Dedifferentiated amniotic fluid mesenchymal stem cell (primary cell): Measurements from ENCODE around the gene FAM193A.
"Not testable (repeated sequence)": the region's sequence is repeated elsewhere in the genome, so short reads cannot be mapped to it uniquely, and the experiment has no call there.

Source experiments
- DNase-seq: peaks from one replicate; pipeline ENCODE4 v3.0.0-alpha.2; 2016; ENCODE audit errors: extremely low spot score

FAM193A gene

DNA sequence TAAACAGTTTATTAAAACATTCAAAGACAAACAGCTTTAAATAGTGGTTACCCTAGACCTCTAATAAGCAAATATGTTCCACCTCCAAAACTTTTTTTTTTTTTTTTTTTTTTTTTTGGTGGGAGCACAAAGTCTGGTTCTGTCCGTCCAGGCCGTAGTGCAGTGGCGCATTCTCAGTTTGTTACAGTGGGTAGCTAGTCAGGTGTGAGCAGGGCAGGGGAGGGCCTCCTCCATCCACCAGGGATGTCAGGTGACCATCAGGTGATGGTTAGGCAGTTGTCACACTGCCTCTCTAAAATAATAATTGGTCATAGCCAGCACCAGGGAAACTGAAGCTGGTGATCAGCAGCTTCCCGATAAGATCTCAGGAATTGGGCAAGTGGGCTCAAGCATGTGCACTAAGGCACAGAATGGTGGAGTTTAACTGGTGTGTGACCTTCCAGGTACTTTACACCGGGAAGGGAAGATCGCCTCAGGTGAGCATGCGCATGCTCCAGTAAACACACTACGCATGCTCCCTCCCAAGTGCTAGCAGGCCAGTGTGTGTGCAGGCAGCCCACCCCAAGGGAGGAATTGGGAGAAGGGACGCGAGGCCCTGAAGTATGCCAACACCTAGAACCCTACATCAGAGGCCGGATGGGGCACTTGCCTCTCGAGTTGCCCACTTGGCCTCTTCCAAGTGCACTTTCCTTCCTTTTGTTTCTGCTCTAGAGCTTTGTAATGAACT, 192.5 kb downstream of the FAM193A start:
- no peak for DNase-seq

DNA sequence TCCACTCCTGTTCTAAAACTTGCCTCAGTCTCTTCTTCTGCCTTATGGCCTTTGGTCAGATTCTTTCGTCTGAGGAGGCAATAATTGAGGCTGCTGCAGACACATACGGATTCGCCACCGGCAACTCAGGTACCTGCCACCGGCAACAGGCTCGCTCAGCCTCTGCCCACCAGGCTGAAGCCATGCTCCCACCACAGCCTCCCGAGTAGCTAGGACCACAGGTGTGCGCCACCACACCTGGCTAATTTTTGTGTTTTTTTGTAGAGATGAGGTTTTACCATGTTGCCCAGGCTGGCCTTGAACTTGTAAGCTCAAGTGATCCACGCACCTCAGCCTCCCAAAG, 193.1 kb downstream of the FAM193A start:
- no peak for DNase-seq

DNA sequence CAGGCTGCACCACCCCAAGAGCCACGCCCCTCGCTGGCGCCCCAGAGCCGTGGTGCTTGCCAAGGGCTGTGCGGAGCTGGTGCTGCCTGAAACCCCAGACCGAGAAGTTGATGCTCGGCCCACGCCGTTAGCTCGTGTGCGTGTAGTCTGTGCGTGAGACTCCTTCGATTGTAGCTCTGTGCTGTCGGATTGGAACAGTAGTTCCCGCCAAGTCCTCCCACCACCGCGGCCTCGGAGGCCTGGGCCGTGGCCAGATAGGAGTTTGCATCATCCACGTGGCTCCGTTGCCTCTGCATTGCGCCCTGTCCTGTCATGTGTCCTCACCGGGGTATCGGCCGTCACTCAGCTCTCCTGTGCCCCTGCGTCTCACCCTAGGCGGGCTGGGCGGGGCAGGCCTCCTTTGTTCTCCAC, 195.5 kb downstream of the FAM193A start:
- no peak for DNase-seq

DNA sequence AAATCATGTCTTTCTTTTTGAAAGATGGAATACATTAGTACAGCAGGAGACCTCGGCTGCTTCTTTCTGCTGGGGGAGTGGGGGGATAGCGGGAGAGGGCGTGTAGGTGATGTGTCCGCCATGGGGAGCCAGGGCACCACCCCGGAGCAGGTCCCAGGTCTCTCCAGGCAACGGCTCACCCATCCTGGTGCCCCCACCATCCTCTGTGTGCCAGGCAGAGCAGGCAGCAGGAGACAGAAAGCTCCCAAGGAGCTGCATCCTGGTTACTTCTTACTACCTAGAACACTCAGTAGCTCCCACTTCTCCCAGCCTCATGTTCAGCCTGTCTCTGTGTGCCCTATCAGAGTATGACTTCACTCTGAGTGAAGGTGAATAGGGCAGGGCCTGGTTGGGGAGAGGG, 196.1 kb downstream of the FAM193A start:
- no peak for DNase-seq

DNA sequence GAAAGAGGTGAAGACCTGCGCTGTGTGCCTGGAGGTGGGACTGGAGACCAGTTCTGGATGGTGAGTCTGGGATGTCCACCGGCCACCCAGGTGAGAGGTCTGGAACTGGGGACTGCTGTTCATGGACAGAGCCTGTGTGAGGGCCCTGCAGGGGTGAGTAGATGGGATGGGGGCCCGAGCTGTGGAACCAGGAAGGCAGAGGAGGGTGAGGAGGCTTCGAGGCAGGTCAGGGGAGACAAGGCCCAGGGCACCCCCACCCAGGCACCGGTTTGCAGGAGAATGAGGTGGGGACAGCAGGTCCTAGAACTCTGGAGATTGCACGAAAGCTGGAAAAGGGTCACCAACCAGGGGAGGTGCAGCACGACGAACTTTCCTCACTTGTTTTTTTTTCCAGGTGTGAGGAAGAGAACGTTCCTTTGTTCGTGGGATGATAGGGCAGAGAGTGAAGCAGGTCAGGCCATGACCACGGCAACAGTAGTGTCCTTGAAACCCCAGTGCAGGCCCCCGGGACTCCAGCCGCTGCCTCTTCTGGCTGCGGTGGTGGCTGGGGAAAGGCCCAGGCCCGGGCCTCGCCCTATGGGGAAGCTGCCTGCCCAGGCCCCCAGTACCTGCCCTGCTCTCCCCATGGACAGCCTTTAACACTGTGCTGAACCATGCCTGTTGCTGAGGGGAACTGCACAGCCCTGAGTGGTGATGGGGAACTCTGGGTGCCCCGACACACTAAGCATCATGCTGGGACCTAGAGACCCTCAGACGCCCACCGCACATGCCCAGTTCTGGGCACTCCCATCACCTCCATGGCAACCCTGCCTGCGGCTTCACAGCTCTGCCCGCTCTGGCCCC, 196.8 kb downstream of the FAM193A start:
- DNase-seq: no peak

DNA sequence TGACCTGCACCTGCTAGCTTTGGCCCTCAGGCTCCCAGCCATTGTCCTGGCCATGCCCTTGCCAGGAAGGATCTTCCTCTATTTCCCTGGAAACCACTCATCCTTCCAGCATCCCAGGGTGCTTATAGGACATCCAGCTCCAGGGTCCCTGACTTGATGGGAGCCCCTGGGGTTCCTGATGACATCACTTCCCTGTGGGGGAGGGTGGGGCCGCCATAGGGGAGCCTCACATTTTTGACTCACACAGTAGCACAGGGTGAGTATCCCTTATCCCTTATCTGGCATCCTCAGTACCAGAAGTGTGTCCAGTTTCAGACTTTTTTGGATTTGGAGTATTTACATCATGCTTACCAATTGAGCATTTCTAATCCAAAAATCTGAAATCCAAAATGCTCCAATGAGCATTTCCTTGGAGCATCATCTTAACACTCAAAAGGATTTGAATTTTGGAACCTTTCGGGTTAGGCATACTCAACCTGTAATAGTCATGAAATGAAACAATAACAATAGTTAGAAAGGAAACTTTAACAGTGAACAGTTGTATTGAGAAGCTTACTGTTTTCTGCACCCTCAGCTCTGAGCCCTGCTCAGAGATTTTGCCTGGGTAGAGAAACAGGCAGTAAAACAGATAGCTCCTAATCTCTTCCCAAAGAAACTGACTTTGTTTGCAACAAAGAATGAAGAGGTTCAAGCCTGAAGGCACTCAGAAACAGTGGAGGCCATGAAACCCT, 197.6 kb downstream of the FAM193A start:
- no peak for DNase-seq

DNA sequence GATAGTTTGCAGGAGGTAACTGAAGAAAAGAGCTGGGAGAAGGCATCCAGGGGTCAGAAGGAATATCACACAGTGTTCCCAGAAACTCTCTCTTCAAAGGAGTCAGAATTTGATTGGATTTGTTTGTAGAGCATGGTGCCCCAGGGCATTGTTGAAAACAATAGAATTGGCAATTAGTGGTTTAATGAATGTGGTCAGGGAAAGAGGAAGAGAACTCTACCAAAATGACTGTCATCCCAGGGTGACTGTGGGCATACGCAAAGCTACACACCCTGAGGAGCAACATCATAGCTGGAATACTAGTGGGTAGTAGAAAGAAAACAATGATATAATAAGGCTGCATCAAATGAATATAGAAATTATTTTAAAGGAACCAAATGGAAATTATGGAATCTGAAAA, 198.2 kb downstream of the FAM193A start:
- DNase-seq: no peak

DNA sequence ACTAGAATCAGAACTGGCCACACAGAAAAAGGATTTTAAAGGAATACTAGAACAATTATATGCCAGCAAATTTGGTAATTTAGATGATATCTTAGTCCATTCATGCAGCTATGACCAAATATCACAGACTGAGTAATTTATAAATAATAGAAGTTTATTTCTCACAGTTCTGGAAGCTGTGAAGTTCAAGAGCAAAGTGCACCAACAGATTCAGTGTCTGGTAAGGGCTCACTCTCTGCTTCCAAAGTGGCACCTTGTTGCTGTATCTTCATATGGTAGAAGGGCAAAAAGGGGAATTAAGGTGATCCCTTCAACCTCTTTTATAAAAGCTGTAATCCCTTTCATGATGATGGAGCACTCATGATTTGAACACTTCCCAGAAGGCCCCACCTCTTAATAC, 199.4 kb downstream of the FAM193A start:
- no peak for DNase-seq

DNA sequence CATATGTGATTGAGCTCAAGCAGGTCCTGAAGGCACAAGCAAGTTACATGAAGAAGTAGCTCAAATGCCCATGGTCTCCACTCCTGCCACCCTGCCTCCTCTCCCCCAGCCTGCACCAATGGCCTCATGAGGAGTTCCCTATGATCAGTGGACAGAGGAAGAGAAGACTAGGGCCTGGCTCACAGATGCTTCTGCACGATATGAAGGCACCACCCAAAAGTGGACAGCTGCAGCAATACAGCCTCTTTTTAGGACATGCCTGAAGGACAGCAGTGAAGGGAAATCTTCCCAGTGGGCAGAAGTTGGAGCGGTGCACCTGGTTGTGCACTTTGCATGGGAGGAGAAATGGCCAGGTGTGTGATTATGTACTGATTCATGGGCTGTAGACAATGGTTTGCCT, 201.8 kb downstream of the FAM193A start:
- DNase-seq: not testable (repeated sequence)

DNA sequence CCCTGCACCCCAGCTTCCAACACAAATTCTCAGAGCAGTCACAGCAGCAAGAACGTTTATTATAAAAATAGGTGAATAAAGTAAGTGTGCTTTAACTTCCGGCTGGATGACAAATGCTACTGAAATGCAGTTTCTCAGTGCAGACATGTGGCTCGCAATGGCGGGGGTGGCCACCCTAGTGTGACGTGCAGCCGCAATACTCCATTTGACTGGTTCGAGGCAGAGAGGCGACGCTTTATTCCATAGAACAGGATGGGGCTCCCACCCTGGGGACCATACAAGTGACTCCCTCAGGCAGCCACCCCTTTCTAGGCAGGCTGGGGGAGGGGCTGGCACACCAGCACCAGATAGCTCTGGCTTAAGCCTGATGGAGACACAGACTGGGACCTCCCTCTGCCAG, 205.2 kb downstream of the FAM193A start:
- no peak for DNase-seq

DNA sequence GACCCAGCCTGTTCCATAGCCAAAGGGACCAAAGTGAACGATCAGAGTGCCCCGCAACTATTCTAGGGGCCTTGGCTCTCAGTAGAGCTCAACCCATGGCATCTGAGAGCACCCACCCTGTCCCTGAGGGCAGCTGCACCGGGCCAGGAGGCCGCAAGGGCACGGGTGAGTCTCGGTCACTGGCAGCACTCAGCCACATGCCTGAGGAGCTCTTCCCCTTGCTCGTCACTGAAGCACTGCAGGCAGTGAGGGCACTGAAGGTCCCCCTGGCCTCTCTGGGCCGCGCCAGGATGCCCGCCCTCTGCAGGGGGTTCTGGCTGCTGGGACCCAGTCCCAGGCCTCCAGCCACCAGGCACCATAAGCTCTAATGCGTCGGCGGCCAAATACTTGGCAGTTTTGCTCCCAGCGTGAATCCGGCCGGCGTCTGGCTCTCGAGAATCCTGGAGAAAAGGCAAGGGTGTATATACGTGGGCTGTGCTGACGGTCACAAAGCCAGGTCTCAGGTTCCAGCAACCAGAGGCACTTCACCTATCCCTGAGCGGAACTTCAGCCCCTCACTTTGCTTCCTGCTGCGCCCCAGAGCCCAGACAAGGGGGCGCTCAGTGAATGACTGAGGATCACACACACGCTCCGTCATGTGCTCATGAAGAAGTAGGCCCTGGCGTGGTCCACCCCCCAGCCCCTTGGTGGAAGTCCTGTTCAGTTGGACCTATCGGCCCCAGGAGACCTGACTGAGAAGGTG, 205.8 kb downstream of the FAM193A start:
- no peak for DNase-seq

DNA sequence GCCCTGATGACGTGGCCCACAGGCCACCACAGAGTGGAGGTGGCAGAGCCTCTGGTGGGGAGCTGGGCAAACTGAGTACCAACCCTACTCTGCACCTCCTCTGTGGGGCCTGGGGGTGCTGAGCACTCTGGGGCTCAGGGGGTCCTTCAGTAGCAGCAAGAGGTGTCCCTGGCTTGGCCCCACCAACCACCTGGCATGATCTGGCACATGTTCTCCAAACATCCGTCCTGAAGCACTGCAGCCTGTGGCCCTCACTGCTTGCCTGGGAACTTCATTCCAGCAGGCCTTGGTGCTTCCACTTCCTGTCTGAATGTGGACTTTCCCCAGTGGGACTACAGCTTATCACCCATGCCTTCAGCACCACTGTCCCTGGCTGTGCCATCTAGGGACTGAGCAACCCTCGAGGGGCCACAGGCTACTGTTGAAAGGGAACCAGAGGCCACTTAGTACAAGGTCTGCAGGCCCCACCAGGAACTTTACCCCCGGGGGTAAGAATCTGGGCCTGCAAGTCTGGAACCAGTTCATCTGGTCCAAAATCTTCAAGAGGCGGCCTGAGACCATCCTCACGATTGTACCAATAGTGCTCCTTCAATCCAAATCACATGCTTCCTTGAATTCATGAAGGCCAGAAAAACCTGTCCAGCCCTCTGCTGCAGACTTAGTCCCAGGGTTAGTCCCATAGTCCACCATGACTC, 206.5 kb downstream of the FAM193A start:
- no peak for DNase-seq

DNA sequence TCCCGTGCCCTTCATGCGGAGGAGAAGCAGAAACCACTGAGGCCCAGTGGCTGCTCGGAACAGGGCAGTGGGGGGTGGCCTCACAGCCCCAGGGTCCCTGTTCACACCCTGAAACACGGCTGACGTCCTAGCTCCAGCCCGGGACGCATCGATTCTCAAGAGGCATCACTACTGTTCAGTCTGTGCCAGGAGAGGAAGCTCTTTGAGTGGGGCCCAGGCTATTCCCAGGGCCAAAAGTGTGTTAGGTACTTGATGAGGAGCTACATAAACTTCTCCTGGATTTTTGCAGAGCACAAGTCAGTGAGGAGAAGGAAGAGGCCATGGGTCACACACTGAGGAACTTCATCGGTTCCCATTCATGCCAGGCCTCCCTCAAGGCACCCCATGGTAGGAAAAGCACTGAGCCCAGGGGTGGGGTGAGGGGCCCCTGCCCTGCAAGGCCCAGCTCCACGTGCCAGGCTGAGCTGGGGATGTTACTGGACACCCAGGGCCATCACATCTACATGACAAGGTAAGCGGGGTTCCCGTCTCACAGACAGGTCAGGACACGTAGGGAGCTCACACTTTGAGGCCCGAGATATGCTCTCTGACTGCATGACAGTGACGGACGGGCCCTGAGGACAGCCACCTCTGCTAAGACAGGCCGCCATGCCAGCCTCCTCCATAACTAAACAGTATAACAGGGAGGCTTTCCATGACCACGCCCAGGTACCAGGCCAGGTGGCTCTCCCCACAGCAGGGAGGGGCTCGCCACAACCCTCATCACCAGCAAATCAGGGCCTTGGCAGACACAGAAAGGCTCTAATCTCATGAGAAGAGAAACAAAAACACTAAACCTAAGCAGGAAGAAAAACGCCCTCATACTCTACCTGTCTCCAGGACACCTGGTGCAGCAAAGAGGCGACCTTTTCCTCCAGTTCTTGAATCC, 207.3 kb downstream of the FAM193A start:
- no peak for DNase-seq

DNA sequence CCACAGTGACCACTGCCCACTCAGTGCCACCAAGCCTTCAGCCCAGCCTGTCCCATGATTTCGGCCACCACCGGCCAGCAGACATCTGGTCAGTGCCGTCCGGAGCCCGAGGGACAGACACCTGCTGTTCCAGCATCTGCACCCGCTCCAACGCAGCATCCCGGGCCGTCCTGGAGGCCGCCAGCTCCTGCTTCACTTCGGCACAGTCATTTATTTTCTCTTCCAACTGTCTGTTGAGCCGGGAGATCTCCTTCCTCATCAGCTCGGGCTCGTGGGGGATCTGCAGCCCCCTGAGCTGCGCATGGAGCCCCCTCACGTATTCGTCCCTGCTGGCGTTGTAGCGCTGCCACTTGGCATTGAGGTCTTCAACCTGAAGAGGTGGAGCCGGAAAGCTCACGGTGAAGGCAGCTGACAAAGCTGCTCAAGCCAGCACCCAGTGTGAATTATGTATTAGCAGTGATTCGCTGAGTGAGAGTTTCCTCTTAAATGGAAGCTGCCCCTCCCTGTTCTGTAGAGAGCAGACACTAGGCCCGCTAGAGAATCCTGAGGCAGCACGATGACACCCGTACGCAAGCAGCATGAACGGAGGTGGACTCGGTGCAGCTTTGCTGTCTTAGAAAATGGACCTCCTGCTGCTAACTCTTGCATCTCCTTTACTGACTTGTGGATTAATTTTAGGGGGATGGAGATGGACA, 208.3 kb downstream of the FAM193A start:
- DNase-seq: no peak

DNA sequence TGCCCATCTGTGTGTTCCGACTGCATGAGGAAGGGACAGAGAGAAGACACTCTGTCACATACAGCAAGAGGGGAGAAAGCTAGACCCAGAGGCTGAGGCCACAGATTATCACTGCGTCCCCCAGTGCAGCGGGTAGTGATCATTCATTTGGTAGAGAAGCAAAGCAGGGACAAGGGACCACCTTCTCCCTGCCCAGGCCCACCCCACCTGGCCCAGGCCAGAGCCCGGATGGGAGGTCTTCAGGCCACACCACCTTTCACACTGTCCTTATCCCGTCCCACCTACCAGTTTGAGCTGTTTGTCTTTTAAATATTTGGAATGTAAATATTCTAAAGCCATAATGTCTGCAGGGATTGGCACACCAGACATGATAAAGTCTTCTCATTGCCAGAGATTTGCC, 209.1 kb downstream of the FAM193A start:
- DNase-seq: no peak

DNA sequence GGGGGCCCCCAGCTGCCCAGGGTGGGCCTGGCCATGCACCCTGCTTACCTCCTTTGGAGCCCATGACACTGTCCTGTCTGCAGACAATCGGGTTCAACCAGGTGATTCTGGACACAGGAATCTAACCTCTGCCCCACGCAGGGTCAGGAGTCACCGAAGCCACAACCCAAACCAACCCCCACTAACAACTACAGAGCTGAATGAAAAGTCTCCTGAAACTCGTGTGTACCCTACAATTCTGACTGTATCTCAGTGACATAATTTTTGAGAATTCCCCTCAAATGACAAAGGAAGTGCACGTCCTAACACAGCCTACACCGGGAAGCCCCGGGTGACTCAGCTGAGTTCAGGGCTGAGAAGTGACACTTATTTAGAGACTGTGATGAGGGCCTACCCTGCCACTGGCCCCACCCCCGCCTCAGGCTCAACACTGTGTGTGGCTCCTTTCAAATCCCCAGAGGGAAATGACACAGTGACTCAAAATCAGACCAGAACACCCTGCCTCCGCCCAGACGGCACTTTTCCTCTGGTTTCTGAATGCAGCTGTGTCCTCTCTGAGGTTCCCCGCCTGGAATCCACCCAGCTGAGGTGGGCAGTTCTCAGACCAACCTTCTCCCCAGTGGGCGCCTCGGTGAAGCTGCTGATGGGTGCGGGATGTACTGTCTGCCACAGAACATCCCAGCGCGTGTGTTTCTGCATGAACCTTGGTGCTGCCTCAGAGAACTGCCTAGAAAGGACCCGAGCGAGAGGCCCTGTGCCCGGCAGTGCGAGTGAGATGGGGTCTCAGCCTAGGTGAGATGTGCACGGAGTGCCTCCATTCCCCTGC, 209.7 kb downstream of the FAM193A start:
- DNase-seq: no peak

DNA sequence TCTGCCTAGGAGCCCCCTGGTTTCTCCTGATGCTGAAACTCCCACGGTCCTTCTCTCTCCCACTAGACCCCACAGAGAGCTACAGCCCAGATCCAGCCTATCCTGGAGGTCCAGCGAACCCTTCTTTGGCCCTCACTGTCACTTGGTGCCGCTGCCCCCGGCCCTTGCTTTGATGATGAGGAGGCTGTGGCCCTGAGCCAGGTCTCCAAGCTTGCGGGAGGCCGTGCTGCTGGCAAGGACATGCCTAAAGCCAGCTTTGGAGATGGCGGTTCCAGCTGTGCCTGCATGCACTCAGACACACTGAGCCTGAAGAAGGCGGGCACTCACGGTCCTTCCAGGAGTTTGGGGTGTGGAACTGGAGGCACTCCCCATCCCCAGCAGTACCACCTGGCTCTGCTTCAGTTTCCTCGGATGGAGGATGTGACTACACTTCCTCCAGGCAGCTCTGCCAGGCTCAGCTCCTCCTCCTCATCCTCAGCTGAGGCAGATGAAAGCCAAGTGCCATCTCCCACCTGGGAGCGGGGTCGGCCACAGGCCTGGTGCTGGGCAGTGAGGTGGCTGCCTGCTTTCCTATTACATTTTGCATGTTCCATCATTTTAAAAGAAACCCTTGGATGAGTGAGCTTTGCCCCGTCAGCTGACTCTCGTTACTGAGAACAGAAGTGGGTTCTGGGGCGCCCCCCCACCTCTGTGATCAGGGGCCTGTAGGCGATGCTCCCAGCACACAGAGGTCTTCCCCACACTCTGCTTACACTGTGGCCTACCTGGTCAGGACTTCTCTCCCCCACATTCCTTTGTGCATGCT, 210.6 kb downstream of the FAM193A start:
- DNase-seq: no peak
